Trophoblast cell (in vitro differentiated cells and primary cell): ENCODE data around the gene GID8.

Source experiments
- DNase-seq, 2 donors: peaks; one replicate each; pipeline ENCODE4 v3.0.0-alpha.2; 2016
- H2AFZ ChIP-seq: 2 replicates; pipeline ENCODE4 v1.6.1; 2013; ENCODE audit warnings: low read length, moderate library complexity, mild to moderate bottlenecking; ENCODE audit not compliant: insufficient read depth, poor library complexity
- H2AK5ac ChIP-seq: 2 replicates; pipeline ENCODE4 v1.6.1; 2013; ENCODE audit warnings: mild to moderate bottlenecking, low read length
- H2BK120ac ChIP-seq: 2 replicates; pipeline ENCODE4 v1.6.1; 2013; ENCODE audit warnings: low read length, mild to moderate bottlenecking, moderate library complexity; ENCODE audit not compliant: insufficient read depth, poor library complexity
- H2BK12ac ChIP-seq: 2 replicates; pipeline ENCODE4 v1.6.1; 2013; ENCODE audit warnings: mild to moderate bottlenecking, low read length, moderate library complexity
- H2BK5ac ChIP-seq: 2 replicates; pipeline ENCODE4 v1.6.1; 2013; ENCODE audit warnings: low read length, low read depth, moderate library complexity, mild to moderate bottlenecking; ENCODE audit not compliant: poor library complexity
- H3K14ac ChIP-seq: 2 replicates; pipeline ENCODE4 v1.6.1; 2013; ENCODE audit warnings: mild to moderate bottlenecking, low read length
- H3K18ac ChIP-seq: 2 replicates; pipeline ENCODE4 v1.6.1; 2013; ENCODE audit warnings: mild to moderate bottlenecking, low read length
- H3K23ac ChIP-seq: 2 replicates; pipeline ENCODE4 v1.6.1; 2013; ENCODE audit warnings: low read length
- H3K27ac ChIP-seq: 2 replicates; pipeline ENCODE4 v1.5.1; 2013; ENCODE audit warnings: low read depth, mild to moderate bottlenecking, inconsistent platforms, low read length, moderate library complexity
- H3K27me3 ChIP-seq: 2 replicates; pipeline ENCODE4 v1.6.1; 2013; ENCODE audit warnings: inconsistent platforms, mild to moderate bottlenecking, low read length, moderate library complexity; ENCODE audit not compliant: insufficient read depth
- H3K36me3 ChIP-seq, 2 experiments: 1 replicate in 1 of 2; 2 replicates in 1 of 2; pipeline ENCODE4 v1.6.1; 2013; ENCODE audit warnings: low read length in 2 of 2, mild to moderate bottlenecking in 2 of 2, moderate library complexity in 1 of 2; ENCODE audit not compliant: insufficient read depth in 2 of 2, control insufficient read depth in 1 of 2
- H3K4ac ChIP-seq: 2 replicates; pipeline ENCODE4 v1.6.1; 2013; ENCODE audit warnings: low read depth, mild to moderate bottlenecking, low read length, moderate library complexity
- H3K4me1 ChIP-seq, 2 experiments: 1 replicate in 1 of 2; 2 replicates in 1 of 2; pipeline ENCODE4 v1.6.1; 2013; ENCODE audit warnings: low read length in 2 of 2, mild to moderate bottlenecking in 2 of 2, moderate library complexity in 1 of 2; ENCODE audit not compliant: insufficient read depth in 2 of 2, control insufficient read depth in 1 of 2
- H3K4me2 ChIP-seq: 2 replicates; pipeline ENCODE4 v1.6.1; 2013; ENCODE audit warnings: inconsistent platforms, mild to moderate bottlenecking, low read length, moderate library complexity
- H3K4me3 ChIP-seq: 2 replicates; pipeline ENCODE4 v1.5.1; 2013; ENCODE audit warnings: mild to moderate bottlenecking, low read depth, low read length, inconsistent platforms
- H3K79me1 ChIP-seq: one replicate; pipeline ENCODE4 v1.6.1; 2013; ENCODE audit warnings: low read length
- H3K79me2 ChIP-seq: 2 replicates; pipeline ENCODE4 v1.6.1; 2013; ENCODE audit warnings: low read length, mild to moderate bottlenecking; ENCODE audit not compliant: control insufficient read depth, insufficient read depth, poor library complexity
- H3K9ac ChIP-seq: 2 replicates; pipeline ENCODE4 v1.6.1; 2013; ENCODE audit warnings: mild to moderate bottlenecking, low read length
- H3K9me3 ChIP-seq: 2 replicates; pipeline ENCODE4 v1.6.1; 2013; ENCODE audit warnings: low read depth, mild to moderate bottlenecking, control low read depth, inconsistent platforms, low read length; ENCODE audit not compliant: insufficient read depth
- H4K12ac ChIP-seq: 2 replicates; pipeline ENCODE4 v1.6.1; 2013; ENCODE audit warnings: low read depth, mild to moderate bottlenecking, low read length, moderate library complexity
- H4K8ac ChIP-seq: 2 replicates; pipeline ENCODE4 v1.6.1; 2013; ENCODE audit warnings: low read depth, mild to moderate bottlenecking, low read length, moderate library complexity
- H4K91ac ChIP-seq: one replicate; pipeline ENCODE4 v1.6.1; 2013; ENCODE audit warnings: low read depth, mild to moderate bottlenecking, low read length, moderate library complexity
- WGBS: extraction: QIAGEN DNeasy Blood & Tissue Kit; methylation state at CpG from one replicate; pipeline ENCODE4 v1.1.7; 2013; ENCODE audit warnings: missing lambda C conversion rate; ENCODE audit not compliant: insufficient read length, insufficient coverage; ENCODE audit errors: extremely low coverage; 5-methylcytosine and 5-hydroxymethylcytosine counted together

Gene GID8

DNA sequence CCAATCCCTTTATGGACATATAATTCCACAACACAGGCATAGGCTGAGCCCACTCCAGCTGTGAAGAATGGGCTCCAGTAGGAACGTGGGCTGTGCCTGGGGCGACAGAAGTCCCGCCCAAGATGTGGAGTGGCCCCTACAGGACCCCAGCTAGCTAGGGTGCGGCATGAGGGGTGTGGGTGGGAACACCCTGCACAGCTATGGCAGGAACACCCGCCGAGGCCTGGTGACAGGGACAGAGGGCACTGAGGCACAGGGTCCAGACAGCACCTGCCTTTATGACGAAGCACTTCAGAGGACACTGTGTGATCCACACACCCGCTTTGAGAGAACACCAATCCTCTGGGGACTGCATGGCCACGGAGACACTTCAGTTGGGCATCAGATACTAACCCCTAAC lies 48.1 kb upstream of the GID8 start:
- no peaks in the 10 kb centered on the region for H3K79me1 ChIP-seq
- no peak overlapping the region for H2BK12ac ChIP-seq
- WGBS = no CpG with 5 or more reads among the region's 9 CpGs
- H3K4me3 ChIP-seq = no peak overlapping the region
- no peaks in the 10 kb centered on the region for H3K27me3 ChIP-seq
- H2BK120ac ChIP-seq = no peak overlapping the region
- H2AK5ac ChIP-seq = no peak overlapping the region
- H3K36me3 ChIP-seq = peaks cover 72 to 90% of the 10 kb centered on the region in 2 experiments
- H3K9ac ChIP-seq = no peak overlapping the region
- H2BK5ac ChIP-seq = no peak overlapping the region
- no peak overlapping the region for H4K8ac ChIP-seq
- H3K4ac ChIP-seq = no peak overlapping the region
- H3K23ac ChIP-seq = no peak overlapping the region
- H3K27ac ChIP-seq = no peak overlapping the region
- DNase-seq = no peak
- H2AFZ ChIP-seq = no peak overlapping the region
- no peaks in the 10 kb centered on the region for H3K9me3 ChIP-seq
- H4K12ac ChIP-seq = no peak overlapping the region
- H3K4me1 ChIP-seq = no peaks in the 10 kb centered on the region
- no peak overlapping the region for H3K18ac ChIP-seq
- H4K91ac ChIP-seq = no peak overlapping the region
- H3K4me2 ChIP-seq = no peak overlapping the region
- no peaks in the 10 kb centered on the region for H3K79me2 ChIP-seq
- H3K14ac ChIP-seq = no peak overlapping the region

DNA sequence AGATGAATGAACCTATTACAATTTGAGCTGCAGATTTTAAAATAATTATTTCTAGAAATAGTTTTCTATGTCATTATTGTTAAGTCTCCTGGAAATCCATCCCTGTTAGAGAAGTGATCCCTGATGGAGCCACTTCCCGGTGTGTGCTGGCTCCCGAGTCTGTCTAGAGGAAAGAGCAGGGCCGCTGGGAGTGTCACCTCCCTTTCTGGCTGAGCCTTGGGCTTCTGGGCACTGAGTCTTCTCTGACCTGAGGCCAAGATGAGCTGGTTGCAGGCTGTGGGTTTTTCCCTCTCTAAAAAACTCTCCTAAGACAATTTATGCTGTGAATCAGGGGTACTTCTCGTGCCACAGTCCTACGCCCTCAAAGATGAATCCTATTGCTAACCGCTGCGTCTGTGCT lies 47.5 kb upstream of the GID8 start:
- no peaks in the 10 kb centered on the region for H3K9me3 ChIP-seq
- H3K23ac ChIP-seq = no peak overlapping the region
- H3K9ac ChIP-seq = no peak overlapping the region
- H3K4me1 ChIP-seq = no peaks in the 10 kb centered on the region
- no peak overlapping the region for H2BK12ac ChIP-seq
- H2AFZ ChIP-seq = no peak overlapping the region
- no peak overlapping the region for H3K4me2 ChIP-seq
- H3K79me1 ChIP-seq = no peaks in the 10 kb centered on the region
- no peak overlapping the region for H4K91ac ChIP-seq
- no peak overlapping the region for H4K8ac ChIP-seq
- peaks cover 78 to 91% of the 10 kb centered on the region in 2 experiments for H3K36me3 ChIP-seq
- H2BK5ac ChIP-seq = no peak overlapping the region
- no peak for DNase-seq
- no peaks in the 10 kb centered on the region for H3K79me2 ChIP-seq
- no peak overlapping the region for H2AK5ac ChIP-seq
- no peak overlapping the region for H3K14ac ChIP-seq
- WGBS = no CpG with 5 or more reads among the region's 7 CpGs
- no peak overlapping the region for H3K4me3 ChIP-seq
- H3K27ac ChIP-seq = no peak overlapping the region
- H3K27me3 ChIP-seq = no peaks in the 10 kb centered on the region
- no peak overlapping the region for H2BK120ac ChIP-seq
- H4K12ac ChIP-seq = no peak overlapping the region
- H3K4ac ChIP-seq = no peak overlapping the region
- no peak overlapping the region for H3K18ac ChIP-seq

DNA sequence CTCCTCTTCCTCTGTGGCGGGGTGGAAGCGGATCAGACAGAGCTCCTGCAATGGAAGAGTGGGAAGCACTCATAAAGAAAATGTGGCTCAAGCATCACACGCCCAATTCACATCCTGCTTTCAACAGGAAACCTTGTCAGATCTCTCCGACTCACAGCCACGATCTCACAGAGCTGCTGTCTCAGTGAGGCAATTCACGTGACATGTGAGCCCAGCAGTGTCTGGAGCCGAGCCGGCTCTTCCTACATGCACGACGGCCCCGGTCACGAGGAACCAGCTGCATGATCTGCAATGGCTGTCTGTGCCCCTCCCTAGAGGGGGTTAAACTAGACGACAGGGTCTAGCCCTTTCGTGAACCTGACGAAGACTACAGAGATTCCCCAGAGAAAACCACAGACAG lies 46.8 kb upstream of the GID8 start:
- Histone ChIP-seq H3K27ac (no peak overlapping the region), H3K79me2 (no peaks in the 10 kb centered on the region), H2AK5ac (no peak overlapping the region), H3K4me3 (no peak overlapping the region), H3K36me3 (peaks cover 78 to 90% of the 10 kb centered on the region in 2 experiments), H3K18ac (no peak overlapping the region), H2BK120ac (no peak overlapping the region), H2AFZ (no peak overlapping the region), H3K9me3 (no peaks in the 10 kb centered on the region), H3K14ac (no peak overlapping the region), H3K4ac (no peak overlapping the region), H3K27me3 (no peaks in the 10 kb centered on the region), H2BK12ac (no peak overlapping the region), H4K12ac (no peak overlapping the region), H4K8ac (no peak overlapping the region), H3K9ac (no peak overlapping the region), H3K79me1 (no peaks in the 10 kb centered on the region), H2BK5ac (no peak overlapping the region), H3K4me1 (no peaks in the 10 kb centered on the region), H4K91ac (no peak overlapping the region), H3K23ac (no peak overlapping the region), H3K4me2 (no peak overlapping the region)
- WGBS = no CpG with 5 or more reads among the region's 15 CpGs
- no peak for DNase-seq

DNA sequence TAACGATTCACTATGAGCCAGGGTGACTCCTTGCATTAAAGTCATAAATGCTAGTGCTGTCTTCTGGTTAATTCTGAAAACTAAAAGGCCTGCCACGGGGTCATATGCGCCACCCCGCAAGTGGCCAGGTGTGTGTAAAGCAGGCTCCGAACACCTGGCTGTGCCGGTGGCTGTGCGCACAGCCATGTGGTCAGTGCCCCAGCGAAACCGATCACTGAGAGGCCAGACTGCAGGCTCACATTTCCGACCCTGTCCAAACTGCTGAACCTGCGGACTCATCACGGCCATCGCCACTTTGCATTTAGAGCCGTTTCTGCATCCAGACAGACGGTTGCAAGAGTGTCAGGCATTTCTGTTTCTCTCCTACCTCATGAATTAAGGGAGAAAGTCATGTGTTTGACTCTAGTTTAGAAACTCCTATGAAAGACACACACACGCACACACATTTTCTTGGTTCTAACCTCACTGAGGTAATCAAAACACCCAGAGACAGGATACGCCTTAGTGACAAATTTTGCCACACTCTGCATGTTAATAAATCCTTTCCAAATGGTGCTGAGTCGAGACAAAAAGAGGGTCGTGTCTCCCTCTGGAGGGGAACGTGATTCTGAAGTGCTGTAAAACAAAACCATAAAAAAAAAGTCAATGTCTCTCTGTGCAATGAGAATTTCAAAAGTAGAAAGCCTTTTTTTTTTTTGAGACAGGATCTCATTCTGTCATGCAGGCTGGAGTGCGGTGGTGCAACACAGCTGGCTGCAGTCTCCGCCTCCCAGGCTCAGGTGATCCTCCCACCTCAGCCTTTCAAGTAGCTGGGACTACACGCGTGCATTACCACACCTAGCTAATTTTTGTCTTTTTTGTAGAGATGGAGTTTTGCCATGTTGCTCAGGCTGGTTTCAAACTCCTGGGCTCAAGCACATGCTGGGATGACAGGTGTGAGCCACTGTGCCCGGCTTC lies 45.3 kb upstream of the GID8 start:
- no peaks in the 10 kb centered on the region for H3K79me2 ChIP-seq
- H4K8ac ChIP-seq = no peak overlapping the region
- H3K9ac ChIP-seq = no peak overlapping the region
- H4K12ac ChIP-seq = no peak overlapping the region
- no peak overlapping the region for H3K27ac ChIP-seq
- H3K4me2 ChIP-seq = no peak overlapping the region
- H3K23ac ChIP-seq = no peak overlapping the region
- no CpG with 5 or more reads among the region's 25 CpGs for WGBS
- no peak for DNase-seq
- H2BK12ac ChIP-seq = no peak overlapping the region
- H3K9me3 ChIP-seq = no peaks in the 10 kb centered on the region
- no peak overlapping the region for H4K91ac ChIP-seq
- H3K4me1 ChIP-seq = no peaks in the 10 kb centered on the region
- no peak overlapping the region for H2AFZ ChIP-seq
- H3K4me3 ChIP-seq = no peak overlapping the region
- H2BK5ac ChIP-seq = no peak overlapping the region
- no peak overlapping the region for H2BK120ac ChIP-seq
- no peak overlapping the region for H3K4ac ChIP-seq
- H3K27me3 ChIP-seq = no peaks in the 10 kb centered on the region
- no peak overlapping the region for H3K18ac ChIP-seq
- H2AK5ac ChIP-seq = no peak overlapping the region
- no peak overlapping the region for H3K14ac ChIP-seq
- no peaks in the 10 kb centered on the region for H3K79me1 ChIP-seq
- H3K36me3 ChIP-seq = peaks cover 73 to 87% of the 10 kb centered on the region in 2 experiments
